ENCODE results near the gene KRT71. TPM values are rescaled to one million over a fixed set of nuclear protein-coding genes. Genes with fewer than 3 reads are reported as not detected.
"Not testable (repeated sequence)": the region's sequence is repeated elsewhere in the genome, so short reads cannot be mapped to it uniquely, and the experiment has no call there.

Gene KRT71
- polyA plus RNA-seq (2013, experiment 1 of 2) = not detected
- not detected for polyA plus RNA-seq (2013, experiment 2 of 2)

DNA sequence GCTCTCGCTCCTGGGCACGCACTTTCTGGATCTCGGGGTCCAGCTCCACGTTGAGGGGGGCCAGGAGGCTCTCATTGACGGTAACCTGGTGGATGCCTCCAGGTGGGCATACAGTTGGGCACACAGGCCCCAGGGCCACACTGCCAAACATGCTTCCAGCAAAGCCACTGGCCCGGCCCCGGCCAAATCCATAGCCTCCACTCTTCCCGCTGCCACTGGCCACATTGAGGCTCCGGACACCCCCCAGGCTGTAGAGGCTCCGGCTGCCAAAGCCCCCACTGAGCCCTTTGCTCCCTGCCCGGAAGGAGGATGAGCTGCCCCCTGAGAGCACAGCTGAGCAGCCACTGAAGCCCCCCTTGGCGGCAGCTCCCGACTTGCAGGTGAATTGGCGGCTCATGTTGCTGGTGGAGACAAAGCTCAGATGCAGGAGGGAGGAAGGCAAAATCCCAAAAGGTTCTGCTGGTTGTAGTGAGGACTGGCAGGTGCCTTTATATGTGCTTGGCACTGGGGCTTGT lies at the start of gene KRT71:
KRT71 (minus strand) TSS at position 465 of the 515 bp plus-strand sequence; CDS start at position 397, 68 bp downstream.
- no peak within 1 kb of the TSS for H3K4me3 ChIP-seq (ENCODE audit: extremely low read depth, insufficient read depth, low read length, poor library complexity, severe bottlenecking)
- no peaks in the 10 kb centered on the region for H3K9me3 ChIP-seq (ENCODE audit: control insufficient read depth, low read length)
- no peak within 1 kb of the TSS for H3K27ac ChIP-seq (ENCODE audit: low read depth, low read length, severe bottlenecking)
- peaks cover 3% of the 10 kb centered on the region for H3K4me1 ChIP-seq (ENCODE audit: control insufficient read depth, insufficient read depth, low read length, poor library complexity, severe bottlenecking)
- no peaks in the 10 kb centered on the region for H3K36me3 ChIP-seq (ENCODE audit: control insufficient read depth, insufficient read depth, low read length)
- WGBS, 2 experiments (ENCODE audit: insufficient coverage in 2 of 2) = 88 to 91% methylated on average over 14 of the region's 14 CpGs

- H3K4me3 ChIP-seq (ENCODE audit: extremely low read depth, insufficient read depth, low read length, poor library complexity, severe bottlenecking) = no peak overlapping the region
- no peak overlapping the region for H3K27ac ChIP-seq (ENCODE audit: low read depth, low read length, severe bottlenecking)
- no peaks in the 10 kb centered on the region for H3K36me3 ChIP-seq (ENCODE audit: control insufficient read depth, insufficient read depth, low read length)
- H3K4me1 ChIP-seq (ENCODE audit: control insufficient read depth, insufficient read depth, low read length, poor library complexity, severe bottlenecking) = no peaks in the 10 kb centered on the region
- no peaks in the 10 kb centered on the region for H3K9me3 ChIP-seq (ENCODE audit: control insufficient read depth, low read length)
- whole genome bisulfite sequencing, 2 experiments (ENCODE audit: insufficient coverage in 2 of 2) = 90 to 91% methylated on average over 3 to 5 of the region's 5 CpGs
Measured at GRCh38 chr12:52602552-52602951, 49.6 kb upstream of the KRT71 start.

GRCh38 chr12:52601671-52602070 lies 48.7 kb upstream of the KRT71 start:
- Histone ChIP-seq H3K27ac (ENCODE audit: low read depth, low read length, severe bottlenecking) (no peak overlapping the region), H3K9me3 (ENCODE audit: control insufficient read depth, low read length) (no peaks in the 10 kb centered on the region), H3K4me3 (ENCODE audit: extremely low read depth, insufficient read depth, low read length, poor library complexity, severe bottlenecking) (no peak overlapping the region), H3K4me1 (ENCODE audit: control insufficient read depth, insufficient read depth, low read length, poor library complexity, severe bottlenecking) (no peaks in the 10 kb centered on the region), H3K36me3 (ENCODE audit: control insufficient read depth, insufficient read depth, low read length) (no peaks in the 10 kb centered on the region)
- WGBS, 2 experiments (ENCODE audit: insufficient coverage in 2 of 2) = 67 to 91% methylated on average over 1 of the region's 4 CpGs

DNA sequence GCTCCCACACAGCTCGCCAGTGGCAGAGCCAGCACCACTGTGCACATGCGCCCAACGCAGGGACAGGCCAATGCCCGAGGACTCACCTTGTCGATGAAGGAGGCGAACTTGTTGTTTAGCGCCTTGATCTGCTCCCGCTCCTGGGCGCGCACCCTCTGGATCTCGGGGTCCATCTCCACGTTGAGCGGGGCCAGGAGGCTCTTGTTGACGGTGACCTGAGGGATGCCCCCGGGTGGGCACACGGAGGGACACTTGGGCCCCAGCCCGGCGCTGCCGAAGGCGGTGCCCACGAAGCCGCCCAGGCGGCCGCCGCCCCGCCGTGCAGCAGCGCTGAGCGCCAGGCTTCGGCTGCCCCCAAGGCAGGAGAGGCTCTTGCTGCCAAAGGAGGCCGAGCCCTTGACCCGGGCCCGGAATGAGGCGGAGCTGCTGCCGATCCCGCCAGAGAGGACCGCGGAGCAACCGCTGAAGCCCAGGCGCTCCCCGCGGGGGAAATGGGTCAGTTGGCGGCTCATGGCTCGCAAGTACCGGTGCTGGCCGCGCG lies 48.1 kb upstream of the KRT71 start, which contains the start of gene KRT72:
KRT72 (minus strand) TSS at position 523 of the 541 bp plus-strand sequence; CDS start at position 512, 11 bp downstream.
- Histone ChIP-seq H3K27ac (ENCODE audit: low read depth, low read length, severe bottlenecking) (no peak within 1 kb of the TSS), H3K36me3 (ENCODE audit: control insufficient read depth, insufficient read depth, low read length) (no peaks in the 10 kb centered on the region), H3K4me3 (ENCODE audit: extremely low read depth, insufficient read depth, low read length, poor library complexity, severe bottlenecking) (no peak within 1 kb of the TSS), H3K4me1 (ENCODE audit: control insufficient read depth, insufficient read depth, low read length, poor library complexity, severe bottlenecking) (no peaks in the 10 kb centered on the region), H3K9me3 (ENCODE audit: control insufficient read depth, low read length) (no peaks in the 10 kb centered on the region)
- 90 to 94% methylated on average over 45 to 48 of the region's 48 CpGs for WGBS, 2 experiments (ENCODE audit: insufficient coverage in 2 of 2)

DNA sequence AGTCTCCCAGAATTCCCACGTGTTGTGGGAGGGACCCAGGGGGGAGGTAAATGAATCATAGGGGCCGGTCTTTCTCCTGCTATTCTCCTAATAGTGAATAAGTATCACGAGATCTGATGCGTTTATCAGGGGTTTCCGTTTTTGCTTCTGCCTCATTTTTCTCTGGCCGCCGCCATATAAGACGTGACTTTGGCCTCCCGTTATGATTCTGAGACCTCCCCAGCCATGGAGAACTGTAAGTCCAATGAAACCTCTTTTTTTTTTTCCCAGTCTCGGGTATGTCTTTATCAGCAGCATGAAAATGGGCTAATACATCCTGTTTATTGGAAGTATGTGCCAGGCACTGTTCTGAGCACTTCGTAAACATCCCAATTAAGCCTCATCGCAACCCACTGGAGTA lies 47.5 kb upstream of the KRT71 start:
- no peak overlapping the region for H3K27ac ChIP-seq (ENCODE audit: low read depth, low read length, severe bottlenecking)
- WGBS, 2 experiments (ENCODE audit: insufficient coverage in 2 of 2) = 85 to 98% methylated on average over 8 to 11 of the region's 12 CpGs
- H3K36me3 ChIP-seq (ENCODE audit: control insufficient read depth, insufficient read depth, low read length) = no peaks in the 10 kb centered on the region
- H3K4me1 ChIP-seq (ENCODE audit: control insufficient read depth, insufficient read depth, low read length, poor library complexity, severe bottlenecking) = no peaks in the 10 kb centered on the region
- H3K9me3 ChIP-seq (ENCODE audit: control insufficient read depth, low read length) = no peaks in the 10 kb centered on the region
- no peak overlapping the region for H3K4me3 ChIP-seq (ENCODE audit: extremely low read depth, insufficient read depth, low read length, poor library complexity, severe bottlenecking)

DNA sequence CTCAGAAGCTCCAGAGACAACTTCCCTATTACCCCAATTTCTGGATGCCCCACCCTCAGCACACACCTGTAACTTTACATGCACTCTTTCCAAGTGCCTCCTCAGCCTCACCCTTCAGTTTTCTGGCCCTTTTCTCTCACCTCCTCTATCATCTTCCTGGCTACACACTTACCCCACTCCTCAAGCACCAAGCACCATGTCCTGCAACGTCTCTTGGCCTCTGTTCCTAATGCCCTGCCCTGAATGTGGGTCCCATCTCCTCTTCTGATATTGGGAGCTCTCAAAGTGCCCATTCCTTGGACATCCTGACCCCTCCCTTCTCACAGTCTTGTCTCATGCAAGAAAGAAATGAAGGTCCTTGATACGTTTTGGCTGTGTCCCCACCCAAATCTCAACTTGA lies 47.1 kb upstream of the KRT71 start:
- WGBS, 2 experiments (ENCODE audit: insufficient coverage in 2 of 2) = 50 to 69% methylated on average over 1 of the region's 2 CpGs

GRCh38 chr12:52598966-52599365 lies 46.0 kb upstream of the KRT71 start:
- Histone ChIP-seq H3K36me3 (ENCODE audit: control insufficient read depth, insufficient read depth, low read length) (no peaks in the 10 kb centered on the region), H3K4me3 (ENCODE audit: extremely low read depth, insufficient read depth, low read length, poor library complexity, severe bottlenecking) (no peak overlapping the region), H3K4me1 (ENCODE audit: control insufficient read depth, insufficient read depth, low read length, poor library complexity, severe bottlenecking) (no peaks in the 10 kb centered on the region), H3K9me3 (ENCODE audit: control insufficient read depth, low read length) (no peaks in the 10 kb centered on the region), H3K27ac (ENCODE audit: low read depth, low read length, severe bottlenecking) (no peak overlapping the region)
- WGBS, 2 experiments (ENCODE audit: insufficient coverage in 2 of 2) = 85 to 89% methylated on average over 5 of the region's 5 CpGs

More for the DNA sequence above, 47.1 kb upstream of the KRT71 start:
- Histone ChIP-seq H3K4me1 (ENCODE audit: control insufficient read depth, insufficient read depth, low read length, poor library complexity, severe bottlenecking) (no peaks in the 10 kb centered on the region), H3K9me3 (ENCODE audit: control insufficient read depth, low read length) (no peaks in the 10 kb centered on the region), H3K27ac (ENCODE audit: low read depth, low read length, severe bottlenecking) (no peak overlapping the region), H3K36me3 (ENCODE audit: control insufficient read depth, insufficient read depth, low read length) (no peaks in the 10 kb centered on the region), H3K4me3 (ENCODE audit: extremely low read depth, insufficient read depth, low read length, poor library complexity, severe bottlenecking) (no peak overlapping the region)

- not testable (repeated sequence) for H3K4me1 ChIP-seq (ENCODE audit: control insufficient read depth, insufficient read depth, low read length, poor library complexity, severe bottlenecking); H3K4me3 ChIP-seq (ENCODE audit: extremely low read depth, insufficient read depth, low read length, poor library complexity, severe bottlenecking); H3K36me3 ChIP-seq (ENCODE audit: control insufficient read depth, insufficient read depth, low read length); H3K27ac ChIP-seq (ENCODE audit: low read depth, low read length, severe bottlenecking); H3K9me3 ChIP-seq (ENCODE audit: control insufficient read depth, low read length)
- 100% methylated on average over 1 of the region's 4 CpGs; no CpG with 5 or more reads in 1 of the 2 experiments for WGBS, 2 experiments (ENCODE audit: insufficient coverage in 2 of 2)
Measured at GRCh38 chr12:52594237-52594636, 41.3 kb upstream of the KRT71 start.

DNA sequence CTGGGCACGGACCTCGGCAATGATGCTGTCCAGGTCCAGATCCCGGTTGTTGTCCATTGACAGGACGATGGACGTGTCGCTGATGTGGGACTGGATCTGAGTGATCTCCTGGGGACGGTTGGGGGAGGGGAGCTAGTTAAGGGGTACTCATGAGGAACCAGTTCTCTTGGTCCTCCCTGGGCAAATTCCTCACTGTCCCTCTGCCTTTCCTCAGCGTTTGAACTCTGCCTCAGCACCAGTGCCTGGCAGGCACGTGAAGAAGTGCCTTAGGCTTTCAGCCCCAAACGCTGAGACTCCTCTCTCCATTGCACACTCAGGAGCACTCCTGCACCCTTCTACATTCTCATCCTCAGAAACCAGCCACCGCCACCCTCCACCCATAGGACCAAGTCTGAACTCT lies 38.6 kb upstream of the KRT71 start:
- Histone ChIP-seq H3K27ac (ENCODE audit: low read depth, low read length, severe bottlenecking) (no peak overlapping the region), H3K4me1 (ENCODE audit: control insufficient read depth, insufficient read depth, low read length, poor library complexity, severe bottlenecking) (no peaks in the 10 kb centered on the region), H3K9me3 (ENCODE audit: control insufficient read depth, low read length) (peaks cover 4% of the 10 kb centered on the region), H3K36me3 (ENCODE audit: control insufficient read depth, insufficient read depth, low read length) (no peaks in the 10 kb centered on the region), H3K4me3 (ENCODE audit: extremely low read depth, insufficient read depth, low read length, poor library complexity, severe bottlenecking) (no peak overlapping the region)
- whole genome bisulfite sequencing, 2 experiments (ENCODE audit: insufficient coverage in 2 of 2) = 86 to 88% methylated on average over 6 to 9 of the region's 11 CpGs

- 81 to 85% methylated on average over 5 to 6 of the region's 6 CpGs for WGBS, 2 experiments (ENCODE audit: insufficient coverage in 2 of 2)
- no peaks in the 10 kb centered on the region for H3K36me3 ChIP-seq (ENCODE audit: control insufficient read depth, insufficient read depth, low read length)
- H3K4me1 ChIP-seq (ENCODE audit: control insufficient read depth, insufficient read depth, low read length, poor library complexity, severe bottlenecking) = no peaks in the 10 kb centered on the region
- H3K27ac ChIP-seq (ENCODE audit: low read depth, low read length, severe bottlenecking) = no peak overlapping the region
- H3K9me3 ChIP-seq (ENCODE audit: control insufficient read depth, low read length) = peaks cover 4% of the 10 kb centered on the region
- no peak overlapping the region for H3K4me3 ChIP-seq (ENCODE audit: extremely low read depth, insufficient read depth, low read length, poor library complexity, severe bottlenecking)
Measured at GRCh38 chr12:52590021-52590420, 37.1 kb upstream of the KRT71 start.

DNA sequence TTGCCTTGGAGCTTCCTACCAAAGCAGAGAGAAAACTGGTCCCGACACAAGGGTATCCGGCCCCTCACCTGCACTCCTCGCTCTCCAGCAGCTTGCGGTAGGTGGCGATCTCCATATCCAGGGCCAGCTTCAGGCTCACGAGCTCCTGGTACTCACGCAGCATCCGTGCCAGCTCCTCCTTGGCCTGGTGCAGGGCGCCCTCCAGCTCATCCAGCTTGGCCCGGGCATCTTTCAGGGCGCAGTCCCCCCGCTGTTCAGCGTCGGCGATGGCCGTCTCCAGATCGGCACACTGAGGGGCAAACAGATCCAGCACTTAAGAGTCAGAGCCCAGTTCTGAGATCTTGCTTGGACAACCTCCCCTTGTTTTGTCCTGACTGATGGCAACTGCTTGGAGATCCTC lies 34.6 kb upstream of the KRT71 start:
- no peak overlapping the region for H3K4me3 ChIP-seq (ENCODE audit: extremely low read depth, insufficient read depth, low read length, poor library complexity, severe bottlenecking)
- no peak overlapping the region for H3K27ac ChIP-seq (ENCODE audit: low read depth, low read length, severe bottlenecking)
- WGBS, 2 experiments (ENCODE audit: insufficient coverage in 2 of 2) = 84 to 86% methylated on average over 14 to 17 of the region's 17 CpGs
- no peaks in the 10 kb centered on the region for H3K4me1 ChIP-seq (ENCODE audit: control insufficient read depth, insufficient read depth, low read length, poor library complexity, severe bottlenecking)
- no peaks in the 10 kb centered on the region for H3K36me3 ChIP-seq (ENCODE audit: control insufficient read depth, insufficient read depth, low read length)
- peaks cover 4% of the 10 kb centered on the region for H3K9me3 ChIP-seq (ENCODE audit: control insufficient read depth, low read length)
